DOHH2 (cell line): Measurements from ENCODE around the gene MAPK6.

ENCODE experiments used
- EZH2phosphoT487 ChIP-seq: fragments of 200-600 bp; sonication (generic); IDR thresholded peaks from 2 replicates; pipeline ENCODE4 v1.6.1; 2017; ENCODE audit warnings: borderline replicate concordance, mild to moderate bottlenecking, antibody characterized with exemption, low read length, moderate library complexity, mixed read lengths
- TF ChIP-seq, protein P1 (sequence below): fragments of 200-600 bp; sonication (generic); IDR thresholded peaks from one replicate; pipeline ENCODE4 v1.5.1; 2014; ENCODE audit warnings: antibody characterized with exemption, mild to moderate bottlenecking, low read depth, low read length; ENCODE audit not compliant: poor library complexity, severe bottlenecking

DNA sequence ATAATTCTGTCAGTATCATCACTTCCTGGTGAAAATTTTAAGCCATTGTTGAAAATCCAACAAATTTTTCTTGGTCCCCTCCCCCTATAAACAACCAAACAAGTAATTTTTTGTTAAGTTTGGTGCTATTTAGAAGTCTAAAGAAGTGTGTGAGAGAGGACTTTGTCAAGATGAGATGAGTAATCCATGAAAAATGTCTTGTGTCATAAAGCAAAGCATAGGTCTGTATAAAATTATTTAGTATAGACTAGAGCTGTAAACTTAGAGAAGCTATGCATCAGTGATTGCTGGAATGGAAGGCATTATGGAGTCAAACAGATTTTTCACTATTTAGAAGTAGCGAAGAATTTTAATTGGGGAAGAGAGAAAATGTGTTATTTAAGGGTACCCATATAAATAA is 31.4 kb downstream of the MAPK6 start:
- TF ChIP-seq, protein P1, sequence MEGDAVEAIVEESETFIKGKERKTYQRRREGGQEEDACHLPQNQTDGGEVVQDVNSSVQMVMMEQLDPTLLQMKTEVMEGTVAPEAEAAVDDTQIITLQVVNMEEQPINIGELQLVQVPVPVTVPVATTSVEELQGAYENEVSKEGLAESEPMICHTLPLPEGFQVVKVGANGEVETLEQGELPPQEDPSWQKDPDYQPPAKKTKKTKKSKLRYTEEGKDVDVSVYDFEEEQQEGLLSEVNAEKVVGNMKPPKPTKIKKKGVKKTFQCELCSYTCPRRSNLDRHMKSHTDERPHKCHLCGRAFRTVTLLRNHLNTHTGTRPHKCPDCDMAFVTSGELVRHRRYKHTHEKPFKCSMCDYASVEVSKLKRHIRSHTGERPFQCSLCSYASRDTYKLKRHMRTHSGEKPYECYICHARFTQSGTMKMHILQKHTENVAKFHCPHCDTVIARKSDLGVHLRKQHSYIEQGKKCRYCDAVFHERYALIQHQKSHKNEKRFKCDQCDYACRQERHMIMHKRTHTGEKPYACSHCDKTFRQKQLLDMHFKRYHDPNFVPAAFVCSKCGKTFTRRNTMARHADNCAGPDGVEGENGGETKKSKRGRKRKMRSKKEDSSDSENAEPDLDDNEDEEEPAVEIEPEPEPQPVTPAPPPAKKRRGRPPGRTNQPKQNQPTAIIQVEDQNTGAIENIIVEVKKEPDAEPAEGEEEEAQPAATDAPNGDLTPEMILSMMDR: no peak
- TF ChIP-seq EZH2phosphoT487: no peak
